Activated T-helper 1 cell treated with anti-CD3 and anti-CD28 coated beads, Interleukin-12 subunit alpha, Interleukin-12 subunit beta, Interleukin-2, Interleukin-4 antibody, amounts not matched to agents 30 ng/mL and 10 ng/mL and 1 ng/mL, durations not matched to agents 14 hours and 24 hours and 36 hours (primary cell): Measurements from ENCODE around the gene C2CD4D. TPM values are rescaled to one million over a fixed set of nuclear protein-coding genes. Genes with fewer than 3 reads are reported as not detected.

Experiments
- DNase-seq: peaks from one replicate; pipeline ENCODE4 v3.0.0; 2021; ENCODE audit warnings: low spot score
- H3K27ac Mint-ChIP-seq: one replicate; pipeline ENCODE4 v1.8.0; 2021; ENCODE audit warnings: mild to moderate bottlenecking, mixed read lengths
- H3K27me3 Mint-ChIP-seq: one replicate; pipeline ENCODE4 v1.8.0; 2022; ENCODE audit warnings: mild to moderate bottlenecking, moderate library complexity, mixed read lengths; ENCODE audit not compliant: insufficient read depth
- H3K36me3 Mint-ChIP-seq: one replicate; pipeline ENCODE4 v1.8.0; 2021; ENCODE audit warnings: low read depth, mixed read lengths
- H3K4me1 Mint-ChIP-seq: one replicate; pipeline ENCODE4 v1.8.0; 2021; ENCODE audit warnings: low read depth, mixed read lengths
- H3K4me3 Mint-ChIP-seq: one replicate; pipeline ENCODE4 v1.8.0; 2021; ENCODE audit warnings: mild to moderate bottlenecking, moderate library complexity, mixed read lengths
- H3K9me3 Mint-ChIP-seq: one replicate; pipeline ENCODE4 v1.8.0; 2021; ENCODE audit warnings: mixed read lengths
- intact Hi-C: fragments of 100-400 bp; cut with micrococcal nuclease; formaldehyde crosslinking; loops from one replicate; pipeline ENCODE4 v1.15.1; 2024
- total RNA-seq: library from RNA; stranded (reverse); gene quantifications from 2 replicates; pipeline ENCODE4 v1.2.3, GENCODE V29; 2022

C2CD4D gene
- total RNA-seq, 1 donor from 2014 or later: 1.2 TPM

DNA sequence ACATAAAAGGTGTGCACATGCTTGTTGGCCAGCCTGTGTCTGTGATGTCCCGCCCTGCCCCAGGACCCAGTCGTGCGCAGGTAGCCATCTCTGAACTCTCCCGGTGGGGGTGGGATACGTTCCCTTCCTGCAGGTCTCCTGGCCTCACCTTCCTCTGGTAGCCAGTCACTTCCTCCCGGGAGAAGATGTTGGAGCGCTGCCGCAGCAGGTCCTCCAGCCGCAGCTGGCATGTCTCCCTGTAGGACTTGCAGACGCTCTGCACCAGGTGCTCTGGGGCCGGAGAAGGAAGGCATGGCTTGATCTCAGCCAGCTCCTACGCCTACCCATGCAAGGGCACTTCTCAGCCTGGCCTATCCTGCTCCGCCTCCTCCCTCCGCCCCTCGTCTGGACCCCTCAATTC is 25.2 kb downstream of the C2CD4D start:
- no peak overlapping the region for H3K4me3 Mint-ChIP-seq
- no peak for DNase-seq
- peaks cover 4% of the 10 kb centered on the region for H3K27me3 Mint-ChIP-seq
- H3K36me3 Mint-ChIP-seq: no peaks in the 10 kb centered on the region
- no peaks in the 10 kb centered on the region for H3K9me3 Mint-ChIP-seq
- intact Hi-C loops: no loop called here
- no peak overlapping the region for H3K27ac Mint-ChIP-seq
- peaks cover 37% of the 10 kb centered on the region for H3K4me1 Mint-ChIP-seq

GRCh38 chr1:151813271-151813977 is 26.2 kb downstream of the C2CD4D start:
- Mint-ChIP-seq H3K36me3 (peaks cover 2% of the 10 kb centered on the region), H3K4me3 (no peak overlapping the region)
- DNase-seq: no peak

GRCh38 chr1:151811181-151811580 is 28.4 kb downstream of the C2CD4D start:
- no peak overlapping the region for H3K4me3 Mint-ChIP-seq
- peaks cover 16% of the 10 kb centered on the region for H3K4me1 Mint-ChIP-seq
- intact Hi-C loops: no loop called here
- no peaks in the 10 kb centered on the region for H3K9me3 Mint-ChIP-seq
- H3K27me3 Mint-ChIP-seq: peaks cover 4% of the 10 kb centered on the region
- DNase-seq: no peak
- peaks cover 2% of the 10 kb centered on the region for H3K36me3 Mint-ChIP-seq
- H3K27ac Mint-ChIP-seq: no peak overlapping the region

More at GRCh38 chr1:151813271-151813977, 26.2 kb downstream of the C2CD4D start:
- no peak overlapping the region for H3K27ac Mint-ChIP-seq
- intact Hi-C loops: no loop called here
- peaks cover 30% of the 10 kb centered on the region for H3K4me1 Mint-ChIP-seq
- H3K9me3 Mint-ChIP-seq: no peaks in the 10 kb centered on the region
- H3K27me3 Mint-ChIP-seq: peaks cover 4% of the 10 kb centered on the region

DNA sequence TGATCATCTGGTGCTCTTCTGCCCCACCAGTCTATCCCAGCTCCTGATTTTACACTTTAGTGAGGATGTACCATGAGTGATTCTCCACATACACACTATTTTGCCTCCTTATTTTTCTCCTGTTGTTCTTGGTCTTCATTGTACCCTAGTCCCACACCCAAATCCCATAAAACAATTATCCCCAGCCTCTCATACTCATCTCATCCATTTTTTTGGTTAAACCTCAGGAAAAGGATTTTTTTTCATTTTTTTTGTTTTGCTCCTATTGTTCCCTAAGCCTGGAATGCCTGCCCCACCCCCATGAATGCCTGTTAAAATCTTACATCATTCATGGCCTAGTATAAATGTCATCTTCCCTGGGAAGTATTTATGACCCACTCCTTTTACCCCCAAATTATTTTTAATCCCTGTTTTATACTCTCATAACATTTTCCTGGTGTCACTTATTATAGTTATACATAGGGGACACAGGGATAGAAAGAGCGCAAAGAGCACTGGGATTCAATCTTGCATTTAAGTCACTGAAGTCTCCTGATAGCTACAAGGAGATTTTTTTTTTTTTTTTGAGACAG is 29.5 kb downstream of the C2CD4D start:
- Mint-ChIP-seq H3K4me1 (peaks cover 6% of the 10 kb centered on the region), H3K36me3 (peaks cover 2% of the 10 kb centered on the region), H3K4me3 (no peak overlapping the region), H3K9me3 (no peaks in the 10 kb centered on the region), H3K27me3 (peaks cover 2% of the 10 kb centered on the region), H3K27ac (no peak overlapping the region)
- no peak for DNase-seq
- intact Hi-C loops: no loop called here

GRCh38 chr1:151809290-151809984 is 30.2 kb downstream of the C2CD4D start:
- Mint-ChIP-seq H3K4me1 (peaks cover 6% of the 10 kb centered on the region), H3K9me3 (no peaks in the 10 kb centered on the region), H3K36me3 (peaks cover 2% of the 10 kb centered on the region), H3K27ac (no peak overlapping the region), H3K4me3 (no peak overlapping the region), H3K27me3 (peaks cover 7% of the 10 kb centered on the region)
- intact Hi-C loops: no loop called here
- DNase-seq: no peak

- DNase-seq: no peak
- Mint-ChIP-seq H3K4me3 (no peak overlapping the region), H3K27ac (no peak overlapping the region), H3K4me1 (peaks cover 4% of the 10 kb centered on the region), H3K36me3 (peaks cover 2% of the 10 kb centered on the region), H3K9me3 (no peaks in the 10 kb centered on the region), H3K27me3 (peaks cover 8% of the 10 kb centered on the region)
- intact Hi-C loops: no loop called here
Measured at GRCh38 chr1:151807766-151808165, 31.9 kb downstream of the C2CD4D start.

DNA sequence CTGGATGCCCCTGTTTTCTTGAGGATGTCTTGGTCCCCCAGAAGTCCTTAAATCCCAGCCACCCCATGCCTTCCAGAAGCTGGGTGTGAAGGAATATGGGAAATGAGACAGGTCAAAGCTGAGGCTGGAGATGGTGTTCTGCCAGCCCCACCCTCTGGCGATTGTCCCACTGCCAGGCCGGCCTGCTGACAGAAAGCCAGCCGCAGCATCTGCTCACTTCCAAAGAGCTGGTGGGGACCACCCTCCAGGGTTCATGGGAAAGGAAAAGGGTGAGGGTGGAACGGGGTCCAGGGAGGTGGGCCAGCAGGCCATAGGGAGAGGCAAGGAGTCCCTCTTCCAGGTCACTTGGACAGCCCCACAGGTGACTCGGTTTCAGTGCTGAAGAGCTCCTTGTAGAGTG is 32.5 kb downstream of the C2CD4D start:
- H3K36me3 Mint-ChIP-seq: peaks cover 2% of the 10 kb centered on the region
- H3K4me1 Mint-ChIP-seq: no peaks in the 10 kb centered on the region
- H3K27ac Mint-ChIP-seq: no peak overlapping the region
- intact Hi-C loops: no loop called here
- DNase-seq: no peak
- no peak overlapping the region for H3K4me3 Mint-ChIP-seq
- no peaks in the 10 kb centered on the region for H3K9me3 Mint-ChIP-seq
- H3K27me3 Mint-ChIP-seq: peaks cover 8% of the 10 kb centered on the region

GRCh38 chr1:151806170-151806569 is 33.5 kb downstream of the C2CD4D start:
- intact Hi-C loops: no loop called here
- Mint-ChIP-seq H3K4me3 (no peak overlapping the region), H3K9me3 (no peaks in the 10 kb centered on the region), H3K27ac (no peak overlapping the region), H3K4me1 (no peaks in the 10 kb centered on the region), H3K36me3 (peaks cover 2% of the 10 kb centered on the region), H3K27me3 (peaks cover 8% of the 10 kb centered on the region)
- DNase-seq: no peak

- Mint-ChIP-seq H3K27ac (no peak within 1 kb of the TSS), H3K36me3 (peaks cover 2% of the 10 kb centered on the region), H3K9me3 (no peaks in the 10 kb centered on the region), H3K27me3 (peaks cover 11% of the 10 kb centered on the region), H3K4me1 (peaks cover 5% of the 10 kb centered on the region), H3K4me3 (no peak within 1 kb of the TSS)
- intact Hi-C loops: no loop called here
- no peak for DNase-seq
Measured at GRCh38 chr1:151805066-151805820, 34.4 kb downstream of the C2CD4D start, which contains the start of gene LINGO4. Gene LINGO4, minus strand, starts transcription at chr1:151805419. Its CDS starts 2,715 bp downstream, at chr1:151802704.

- Mint-ChIP-seq H3K36me3 (peaks cover 2% of the 10 kb centered on the region), H3K27ac (no peak overlapping the region), H3K4me1 (peaks cover 9% of the 10 kb centered on the region), H3K4me3 (no peak overlapping the region), H3K9me3 (no peaks in the 10 kb centered on the region), H3K27me3 (peaks cover 14% of the 10 kb centered on the region)
- DNase-seq: no peak
- intact Hi-C loops: no loop called here
Measured at GRCh38 chr1:151803915-151804314, 35.7 kb downstream of the C2CD4D start.

GRCh38 chr1:151803164-151803563 is 36.5 kb downstream of the C2CD4D start:
- DNase-seq: no peak
- Mint-ChIP-seq H3K36me3 (no peaks in the 10 kb centered on the region), H3K4me1 (peaks cover 9% of the 10 kb centered on the region), H3K9me3 (no peaks in the 10 kb centered on the region), H3K27me3 (peaks cover 18% of the 10 kb centered on the region), H3K27ac (no peak overlapping the region), H3K4me3 (no peak overlapping the region)
- intact Hi-C loops: no loop called here

GRCh38 chr1:151802372-151802771 is 37.2 kb downstream of the C2CD4D start:
- intact Hi-C loops: no loop called here
- Mint-ChIP-seq H3K27ac (no peak overlapping the region), H3K4me1 (peaks cover 9% of the 10 kb centered on the region), H3K4me3 (no peak overlapping the region), H3K36me3 (no peaks in the 10 kb centered on the region), H3K27me3 (peaks cover 18% of the 10 kb centered on the region), H3K9me3 (no peaks in the 10 kb centered on the region)
- no peak for DNase-seq

DNA sequence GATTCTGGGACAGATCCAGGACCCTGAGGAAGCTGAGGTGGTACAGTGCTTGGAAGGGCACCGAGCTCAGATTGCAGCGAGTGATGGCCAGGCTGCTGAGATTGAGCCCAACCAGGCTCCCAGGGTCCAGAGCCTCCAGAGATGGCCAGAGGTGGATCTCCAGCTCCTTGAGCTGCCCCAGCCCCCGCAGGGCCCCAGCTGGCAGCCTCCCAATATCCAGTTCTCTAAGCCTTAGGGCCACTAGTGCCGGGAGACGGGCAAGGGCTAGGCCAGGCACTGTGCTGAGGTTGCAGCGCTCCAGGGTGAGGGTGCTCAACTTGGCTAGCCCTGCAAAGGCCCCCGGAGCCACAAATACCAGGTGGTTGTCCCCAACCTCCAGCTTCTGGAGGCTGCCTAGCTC is 37.8 kb downstream of the C2CD4D start:
- peaks cover 18% of the 10 kb centered on the region for H3K27me3 Mint-ChIP-seq
- intact Hi-C loops: no loop called here
- no peak for DNase-seq
- peaks cover 9% of the 10 kb centered on the region for H3K4me1 Mint-ChIP-seq
- H3K36me3 Mint-ChIP-seq: no peaks in the 10 kb centered on the region
- no peak overlapping the region for H3K4me3 Mint-ChIP-seq
- no peak overlapping the region for H3K27ac Mint-ChIP-seq
- H3K9me3 Mint-ChIP-seq: no peaks in the 10 kb centered on the region
